ENCODE results near the gene VOPP1.

Gene VOPP1

GRCh38 chr7:55500117-55500756, 72.1 kb downstream of the VOPP1 start:
- no peak for DNase-seq (ENCODE audit: low read depth, low spot score)
- H3K4me3 ChIP-seq (ENCODE audit: low read length) = no peak overlapping the region

GRCh38 chr7:55499591-55499990, 72.7 kb downstream of the VOPP1 start:
- no peak overlapping the region for H3K4me3 ChIP-seq (ENCODE audit: low read length)
- no peak for DNase-seq (ENCODE audit: low read depth, low spot score)

GRCh38 chr7:55498770-55499169, 73.5 kb downstream of the VOPP1 start:
- no peak overlapping the region for H3K4me3 ChIP-seq (ENCODE audit: low read length)
- DNase-seq (ENCODE audit: low read depth, low spot score) = no peak

GRCh38 chr7:55498142-55498541, 74.2 kb downstream of the VOPP1 start:
- H3K4me3 ChIP-seq (ENCODE audit: low read length) = peak overlapping the region; percentile 2; the same call in 1 of the 2 replicates
- peak; percentile 76 for DNase-seq (ENCODE audit: low read depth, low spot score)

GRCh38 chr7:55497521-55497920, 74.8 kb downstream of the VOPP1 start:
- no peak overlapping the region for H3K4me3 ChIP-seq (ENCODE audit: low read length)
- no peak for DNase-seq (ENCODE audit: low read depth, low spot score)

GRCh38 chr7:55496906-55497305, 75.4 kb downstream of the VOPP1 start:
- H3K4me3 ChIP-seq (ENCODE audit: low read length) = no peak overlapping the region
- DNase-seq (ENCODE audit: low read depth, low spot score) = no peak

GRCh38 chr7:55494951-55495350, 77.4 kb downstream of the VOPP1 start:
- no peak overlapping the region for H3K4me3 ChIP-seq (ENCODE audit: low read length)
- no peak for DNase-seq (ENCODE audit: low read depth, low spot score)

- H3K4me3 ChIP-seq (ENCODE audit: low read length) = no peak overlapping the region
- no peak for DNase-seq (ENCODE audit: low read depth, low spot score)
Measured at GRCh38 chr7:55493408-55493807, 78.9 kb downstream of the VOPP1 start.

- no peak for DNase-seq (ENCODE audit: low read depth, low spot score)
- H3K4me3 ChIP-seq (ENCODE audit: low read length) = no peak overlapping the region
Measured at GRCh38 chr7:55491346-55491745, 81.0 kb downstream of the VOPP1 start.

GRCh38 chr7:55490099-55490498, 82.2 kb downstream of the VOPP1 start:
- no peak for DNase-seq (ENCODE audit: low read depth, low spot score)
- H3K4me3 ChIP-seq (ENCODE audit: low read length) = no peak overlapping the region

- DNase-seq (ENCODE audit: low read depth, low spot score) = no peak
- no peak overlapping the region for H3K4me3 ChIP-seq (ENCODE audit: low read length)
Measured at GRCh38 chr7:55489552-55489951, 82.8 kb downstream of the VOPP1 start.

- DNase-seq (ENCODE audit: low read depth, low spot score) = no peak
- H3K4me3 ChIP-seq (ENCODE audit: low read length) = no peak overlapping the region
Measured at GRCh38 chr7:55488804-55489340, 83.4 kb downstream of the VOPP1 start.

GRCh38 chr7:55488216-55488615, 84.1 kb downstream of the VOPP1 start:
- no peak overlapping the region for H3K4me3 ChIP-seq (ENCODE audit: low read length)
- no peak for DNase-seq (ENCODE audit: low read depth, low spot score)

- no peak overlapping the region for H3K4me3 ChIP-seq (ENCODE audit: low read length)
- no peak for DNase-seq (ENCODE audit: low read depth, low spot score)
Measured at GRCh38 chr7:55486991-55487390, 85.3 kb downstream of the VOPP1 start.

GRCh38 chr7:55486192-55486590, 86.1 kb downstream of the VOPP1 start:
- no peak for DNase-seq (ENCODE audit: low read depth, low spot score)
- H3K4me3 ChIP-seq (ENCODE audit: low read length) = no peak overlapping the region

- DNase-seq (ENCODE audit: low read depth, low spot score) = no peak
- H3K4me3 ChIP-seq (ENCODE audit: low read length) = no peak overlapping the region
Measured at GRCh38 chr7:55485501-55486191, 86.7 kb downstream of the VOPP1 start.

- DNase-seq (ENCODE audit: low read depth, low spot score) = no peak
- no peak overlapping the region for H3K4me3 ChIP-seq (ENCODE audit: low read length)
Measured at GRCh38 chr7:55484834-55485233, 87.5 kb downstream of the VOPP1 start.

GRCh38 chr7:55484241-55484640, 88.1 kb downstream of the VOPP1 start:
- H3K4me3 ChIP-seq (ENCODE audit: low read length) = no peak overlapping the region
- DNase-seq (ENCODE audit: low read depth, low spot score) = no peak

GRCh38 chr7:55483046-55483445, 89.3 kb downstream of the VOPP1 start:
- no peak for DNase-seq (ENCODE audit: low read depth, low spot score)
- no peak overlapping the region for H3K4me3 ChIP-seq (ENCODE audit: low read length)

GRCh38 chr7:55481155-55481554, 91.1 kb downstream of the VOPP1 start:
- no peak overlapping the region for H3K4me3 ChIP-seq (ENCODE audit: low read length)
- no peak for DNase-seq (ENCODE audit: low read depth, low spot score)

- no peak for DNase-seq (ENCODE audit: low read depth, low spot score)
- no peak overlapping the region for H3K4me3 ChIP-seq (ENCODE audit: low read length)
Measured at GRCh38 chr7:55478700-55479099, 93.6 kb downstream of the VOPP1 start.
